NAMALWA (cell line): ENCODE data around the gene ADGRG7.
"Not testable (repeated sequence)": the region's sequence is repeated elsewhere in the genome, so short reads cannot be mapped to it uniquely, and the experiment has no call there.

Experiments used
- DNase-seq: peaks from one replicate; pipeline ENCODE4 v3.0.0-alpha.2; 2015; ENCODE audit warnings: low spot score

ADGRG7 gene

GRCh38 chr3:100647657-100648056 is 38.3 kb downstream of the ADGRG7 start:
- no peak for DNase-seq

GRCh38 chr3:100650651-100651619 is 41.5 kb downstream of the ADGRG7 start:
- peak; percentile 49 for DNase-seq

GRCh38 chr3:100653604-100654294 is 44.3 kb downstream of the ADGRG7 start:
- DNase-seq, result no peak

DNA sequence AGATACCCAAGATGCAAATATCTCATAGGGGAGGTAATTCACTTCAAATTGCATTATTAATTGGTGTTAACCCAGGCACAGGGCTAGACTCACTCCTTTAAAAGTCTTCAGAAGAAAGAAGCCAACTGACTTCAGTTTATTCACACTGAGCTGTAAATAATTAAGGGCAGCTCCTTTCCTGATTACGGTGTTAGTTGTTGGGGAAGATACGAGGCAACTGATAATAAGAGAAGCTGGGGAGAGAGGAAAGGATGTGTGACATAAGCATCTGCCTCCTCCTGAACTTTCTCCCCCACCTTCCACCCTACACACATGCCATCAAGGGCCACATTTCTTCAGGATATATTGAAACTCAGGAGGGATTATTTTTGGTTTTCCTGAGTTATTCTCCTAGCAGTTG is 47.5 kb downstream of the ADGRG7 start:
- no peak for DNase-seq

DNA sequence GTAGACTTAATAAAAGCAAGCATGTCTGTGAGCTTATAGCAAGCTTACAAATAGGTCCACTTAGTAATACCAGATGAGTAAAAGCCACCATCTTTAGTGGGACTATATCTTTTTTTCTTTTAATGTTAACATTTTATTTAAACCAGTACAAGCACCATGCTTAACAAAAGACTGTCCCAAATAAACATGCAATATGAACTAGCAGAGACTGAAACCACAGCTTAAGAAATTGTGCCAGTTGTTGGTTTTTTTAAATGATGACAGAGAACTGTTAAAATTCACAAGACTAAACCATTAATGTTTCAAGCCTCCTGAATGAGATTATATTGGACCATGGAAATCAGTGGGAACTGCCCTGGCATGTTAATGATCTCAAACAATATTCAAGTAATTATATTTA is 51.9 kb downstream of the ADGRG7 start:
- DNase-seq, result not testable (repeated sequence)

DNA sequence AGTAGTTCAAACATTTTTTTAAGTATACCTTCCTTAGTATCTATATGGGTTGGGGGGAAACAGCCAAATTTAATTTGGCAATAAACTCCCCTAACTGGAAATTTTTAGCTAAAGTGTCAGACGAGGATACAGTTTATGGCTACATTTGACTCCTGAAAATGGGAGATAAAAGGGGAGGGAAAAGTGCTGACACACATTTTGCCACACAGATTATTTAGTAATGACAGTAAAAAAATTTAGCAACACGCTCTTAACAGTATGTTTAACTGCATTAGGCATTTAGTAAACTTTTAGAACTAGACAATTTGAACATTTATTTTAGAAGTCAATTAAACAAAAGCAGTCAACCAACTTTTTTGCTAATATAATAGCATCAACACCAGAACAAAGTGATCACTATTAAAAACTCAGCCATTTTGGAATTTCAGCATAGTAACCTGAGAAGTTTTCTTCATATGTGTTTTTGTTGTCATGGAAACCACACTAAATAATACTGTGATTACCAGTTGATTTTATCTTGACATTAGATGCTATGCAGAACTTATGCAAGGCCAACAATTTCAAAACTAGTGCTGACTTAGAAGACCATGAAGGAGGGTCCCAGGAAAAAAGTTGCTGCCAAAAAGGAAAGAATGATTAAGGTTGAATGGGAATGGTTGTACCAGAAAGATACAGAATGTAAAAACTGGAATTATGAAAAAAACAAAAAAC is 52.9 kb downstream of the ADGRG7 start:
- peak; percentile 5 for DNase-seq

DNA sequence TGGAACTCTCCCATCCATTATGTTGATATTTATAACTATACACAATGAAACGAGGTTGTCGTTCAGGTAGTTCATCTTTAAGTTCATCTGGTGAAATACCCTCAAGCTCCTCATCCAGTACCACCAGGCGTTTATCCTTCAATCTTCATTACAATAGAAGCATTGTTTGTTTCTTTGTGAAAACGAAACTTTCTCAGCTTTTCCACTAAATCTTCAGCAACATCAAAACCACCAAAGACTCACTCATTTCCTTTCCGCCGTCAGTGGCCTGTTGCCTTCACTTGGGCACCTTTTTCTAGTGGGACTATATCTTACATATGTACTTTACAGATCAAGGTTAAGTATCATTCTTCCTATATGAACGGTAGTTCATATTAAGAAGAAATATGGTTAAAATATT is 55.8 kb downstream of the ADGRG7 start:
- DNase-seq, result no peak

DNA sequence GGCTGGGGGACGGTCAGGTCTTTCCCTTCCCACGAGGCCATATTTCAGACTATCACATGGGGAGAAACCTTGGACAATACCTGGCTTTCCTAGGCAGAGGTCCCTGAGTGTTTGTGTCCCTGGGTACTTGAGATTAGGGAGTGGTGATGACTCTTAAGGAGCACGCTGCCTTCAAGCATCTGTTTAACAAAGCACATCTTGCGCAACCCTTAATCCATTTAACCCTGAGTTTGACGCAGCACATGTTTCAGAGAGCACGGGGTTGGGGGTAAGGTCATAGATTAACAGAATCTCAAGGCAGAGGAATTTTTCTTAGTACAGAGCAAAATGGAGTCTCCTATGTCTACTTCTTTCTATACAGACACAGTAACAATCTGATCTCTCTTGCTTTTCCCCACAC is 57.3 kb downstream of the ADGRG7 start:
- not testable (repeated sequence) for DNase-seq

DNA sequence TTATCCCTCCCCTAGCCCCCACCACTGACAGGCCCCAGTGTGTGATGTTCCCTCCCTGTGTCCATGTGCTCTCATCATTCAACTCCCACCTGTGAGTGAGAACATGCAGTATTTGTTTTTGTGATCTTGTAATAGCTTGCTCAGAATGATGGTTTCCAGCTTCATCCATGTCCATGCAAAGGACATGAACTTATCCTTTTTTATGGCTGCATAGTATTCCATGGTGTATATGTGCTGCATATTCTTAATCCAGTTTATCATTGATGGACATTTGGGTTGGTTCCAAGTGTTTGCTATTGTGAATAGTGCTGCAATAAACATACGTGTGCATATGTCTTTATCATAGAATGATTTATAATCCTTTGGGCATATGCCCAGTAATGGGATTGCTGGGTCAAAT is 57.9 kb downstream of the ADGRG7 start:
- DNase-seq, result not testable (repeated sequence)

- not testable (repeated sequence) for DNase-seq
Observed at GRCh38 chr3:100670995-100671394, 61.6 kb downstream of the ADGRG7 start.

DNA sequence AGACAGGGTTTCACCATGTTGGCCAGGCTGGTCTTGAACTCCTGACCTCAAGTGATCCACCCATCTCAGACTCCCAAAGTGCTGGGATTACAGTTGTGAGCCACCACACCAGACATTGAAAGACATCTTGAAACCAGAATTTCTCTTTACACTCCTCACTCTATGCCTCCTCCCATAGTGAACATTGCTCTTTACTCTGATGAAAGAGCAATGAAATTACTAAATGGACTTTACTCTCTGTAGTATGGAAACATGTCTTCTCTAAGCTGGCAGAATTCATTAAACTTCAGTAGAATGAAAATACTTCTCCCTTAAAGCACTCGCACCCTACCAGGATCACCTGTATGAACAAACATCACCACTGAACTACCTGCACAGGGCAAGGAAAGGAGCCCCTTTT is 72.1 kb downstream of the ADGRG7 start:
- DNase-seq, result no peak

DNA sequence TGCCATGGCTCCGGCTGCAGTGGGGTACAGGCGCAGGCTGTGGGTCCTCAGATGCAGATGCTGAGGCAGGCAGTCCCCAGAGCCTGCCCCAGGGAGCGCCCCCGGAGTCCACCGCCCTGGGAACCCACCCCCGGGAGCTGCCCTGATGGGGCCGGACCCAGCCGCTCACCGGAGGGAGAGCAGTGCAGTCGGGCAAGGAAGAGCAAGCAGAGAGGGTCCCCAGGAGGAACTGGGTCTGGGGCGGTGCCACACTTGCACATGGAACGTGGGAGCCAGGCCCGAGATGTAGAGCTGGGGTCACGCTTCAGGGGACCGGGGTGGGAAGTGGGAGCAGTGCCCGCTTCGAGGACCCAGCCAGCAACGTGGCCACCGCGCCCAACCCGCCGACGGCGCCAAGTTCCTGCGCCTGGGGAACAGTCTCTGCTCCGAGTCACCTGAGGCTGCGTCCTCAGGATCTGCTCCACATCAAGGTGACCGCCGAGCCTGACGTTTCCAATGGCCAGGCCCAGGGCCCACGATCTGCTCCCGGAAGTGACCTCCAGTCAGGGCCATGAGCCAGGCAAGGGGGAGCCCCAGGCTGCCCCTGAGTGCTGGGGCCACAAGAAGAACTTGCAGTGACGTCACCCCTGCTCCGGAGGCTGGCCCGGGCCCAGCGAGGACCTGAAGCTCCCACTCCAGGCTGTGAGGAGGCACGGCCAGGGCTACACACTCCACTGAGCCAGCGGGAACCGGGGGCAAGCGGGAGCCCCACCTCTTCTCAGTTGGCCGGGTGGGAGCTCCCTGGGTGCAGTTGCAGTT is 72.9 kb downstream of the ADGRG7 start:
- DNase-seq, result no peak

- DNase-seq, result no peak
Observed at GRCh38 chr3:100682854-100683760, 73.7 kb downstream of the ADGRG7 start.

GRCh38 chr3:100693225-100693624 is 83.8 kb downstream of the ADGRG7 start:
- DNase-seq, result no peak

GRCh38 chr3:100695696-100696095 is 86.3 kb downstream of the ADGRG7 start:
- no peak for DNase-seq

DNA sequence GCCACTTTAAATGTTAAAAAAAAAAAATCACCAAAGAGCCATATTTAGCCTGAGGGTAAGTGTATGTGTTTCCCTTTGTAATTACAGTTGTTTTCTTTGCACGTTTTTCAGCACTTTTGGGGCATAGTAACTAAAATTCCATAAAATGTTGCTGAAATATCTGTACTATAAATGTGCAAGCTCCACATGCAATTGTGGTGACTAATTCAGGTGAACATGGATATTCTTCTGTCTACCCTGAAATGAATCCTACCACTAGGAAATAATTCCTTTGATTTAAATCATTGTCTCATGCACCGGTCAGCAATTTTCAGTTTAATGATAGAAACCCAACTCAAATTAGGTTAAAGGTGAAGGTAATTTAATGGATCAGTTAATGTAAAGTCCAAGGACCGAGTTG is 86.8 kb downstream of the ADGRG7 start:
- DNase-seq, result no peak

- DNase-seq, result no peak
Observed at GRCh38 chr3:100697172-100697571, 87.8 kb downstream of the ADGRG7 start.

- no peak for DNase-seq
Observed at GRCh38 chr3:100697723-100698285, 88.4 kb downstream of the ADGRG7 start.

DNA sequence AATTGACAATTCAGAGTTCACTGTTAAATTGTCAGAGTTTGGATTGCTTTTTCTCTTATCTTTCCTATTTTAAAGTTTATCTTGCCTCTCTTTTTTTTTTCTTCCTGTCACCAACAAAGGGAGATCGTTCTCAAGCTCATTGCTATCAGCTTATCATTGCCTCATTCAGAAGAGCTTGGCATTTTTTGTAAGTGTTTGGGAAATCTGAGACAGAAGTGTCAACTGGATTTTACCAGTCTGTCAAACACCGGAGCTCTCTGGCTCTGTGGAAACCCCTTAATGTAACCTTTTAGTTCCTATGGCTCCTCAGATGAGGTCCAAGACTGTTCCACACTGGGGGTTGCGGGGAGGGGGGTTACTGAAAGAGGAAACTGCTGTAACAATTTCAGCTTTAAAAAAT is 89.3 kb downstream of the ADGRG7 start:
- DNase-seq, result no peak

DNA sequence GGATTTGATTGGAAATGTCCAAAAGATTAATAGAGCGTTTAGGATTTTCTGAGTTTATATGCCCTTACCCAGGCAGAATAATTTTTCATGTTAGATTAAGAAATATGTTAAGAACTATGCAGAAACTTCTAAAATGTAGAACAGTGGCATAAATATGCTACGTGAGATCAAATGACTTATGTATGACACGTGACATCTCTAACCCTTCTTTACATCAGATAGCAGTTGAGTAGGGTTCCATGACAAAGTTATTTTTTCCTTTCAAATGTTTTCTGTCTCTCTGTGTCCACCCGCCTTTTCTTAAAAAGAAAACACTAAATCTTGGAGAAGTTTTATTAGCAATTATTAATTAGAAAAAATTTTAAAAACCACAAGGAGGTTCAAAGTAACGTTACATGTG is 91.3 kb downstream of the ADGRG7 start:
- no peak for DNase-seq
